H9 (cell line): ENCODE data around the gene KRTAP5-9. TPM values are rescaled to one million over a fixed set of nuclear protein-coding genes. Genes with fewer than 3 reads are reported as not detected.

Source experiments
- DNase-seq: peaks from one replicate; pipeline ENCODE4 v3.0.0-alpha.2; 2017
- H2AFZ ChIP-seq: one replicate; pipeline ENCODE4 v1.6.1; 2013; ENCODE audit warnings: mild to moderate bottlenecking, low read length, control low read depth, moderate library complexity
- H2AK5ac ChIP-seq: 2 replicates; pipeline ENCODE4 v1.6.1; 2013; ENCODE audit warnings: low read length, control low read depth, mixed read lengths; ENCODE audit not compliant: insufficient read length
- H2BK120ac ChIP-seq: one replicate; pipeline ENCODE4 v1.6.1; 2013; ENCODE audit warnings: low read depth, mild to moderate bottlenecking, low read length, control low read depth, inconsistent platforms; ENCODE audit not compliant: poor library complexity, severe bottlenecking
- H2BK12ac ChIP-seq: 2 replicates; pipeline ENCODE4 v1.6.1; 2013; ENCODE audit warnings: low read length, control low read depth, mixed read lengths, low read depth; ENCODE audit not compliant: insufficient read length
- H2BK15ac ChIP-seq: 2 replicates; pipeline ENCODE4 v1.6.1; 2013; ENCODE audit warnings: low read depth, low read length, control low read depth
- H2BK20ac ChIP-seq: one replicate; pipeline ENCODE4 v1.6.1; 2013; ENCODE audit warnings: low read depth, mild to moderate bottlenecking, low read length, control low read depth, inconsistent platforms; ENCODE audit not compliant: poor library complexity, severe bottlenecking
- H2BK5ac ChIP-seq: 2 replicates; pipeline ENCODE4 v1.6.1; 2013; ENCODE audit warnings: low read length, control low read depth, mixed read lengths; ENCODE audit not compliant: insufficient read length
- H3K14ac ChIP-seq: 2 replicates; pipeline ENCODE4 v1.6.1; 2013; ENCODE audit warnings: low read length, control low read depth; ENCODE audit not compliant: insufficient read depth
- H3K18ac ChIP-seq: 2 replicates; pipeline ENCODE4 v1.6.1; 2013; ENCODE audit warnings: low read depth, mild to moderate bottlenecking, mixed read lengths, low read length, control low read depth; ENCODE audit not compliant: insufficient read length
- H3K23ac ChIP-seq: 2 replicates; pipeline ENCODE4 v1.6.1; 2013; ENCODE audit warnings: low read length, control low read depth, mixed read lengths, low read depth; ENCODE audit not compliant: insufficient read length
- H3K23me2 ChIP-seq: 2 replicates; pipeline ENCODE4 v1.6.1; 2013; ENCODE audit warnings: low read depth, mild to moderate bottlenecking, mixed read lengths, low read length, control low read depth; ENCODE audit not compliant: insufficient read length, poor library complexity, severe bottlenecking
- H3K27ac ChIP-seq: 2 replicates; pipeline ENCODE4 v1.5.1; 2013; ENCODE audit warnings: low read length, control low read depth, mixed read lengths, low read depth; ENCODE audit not compliant: insufficient read length
- H3K27me3 ChIP-seq: 2 replicates; pipeline ENCODE4 v1.6.1; 2013; ENCODE audit warnings: low read length, control low read depth, inconsistent platforms; ENCODE audit not compliant: insufficient read depth
- H3K4ac ChIP-seq: 2 replicates; pipeline ENCODE4 v1.6.1; 2013; ENCODE audit warnings: low read depth, mild to moderate bottlenecking, control low read depth, inconsistent platforms, low read length, moderate library complexity
- H3K4me1 ChIP-seq: 2 replicates; pipeline ENCODE4 v1.6.1; 2013; ENCODE audit warnings: low read length, control low read depth, inconsistent platforms; ENCODE audit not compliant: insufficient read depth
- H3K4me2 ChIP-seq: 2 replicates; pipeline ENCODE4 v1.6.1; 2013; ENCODE audit warnings: low read length, control low read depth, mixed read lengths; ENCODE audit not compliant: insufficient read length, insufficient read depth
- H3K56ac ChIP-seq: 2 replicates; pipeline ENCODE4 v1.6.1; 2013; ENCODE audit warnings: low read depth, mild to moderate bottlenecking, mixed read lengths, low read length, control low read depth; ENCODE audit not compliant: insufficient read length
- H3K79me1 ChIP-seq: 2 replicates; pipeline ENCODE4 v1.6.1; 2013; ENCODE audit warnings: low read depth, mild to moderate bottlenecking, moderate library complexity, low read length, control low read depth, inconsistent platforms; ENCODE audit not compliant: insufficient read depth, poor library complexity, severe bottlenecking
- H3K79me2 ChIP-seq: 2 replicates; pipeline ENCODE4 v1.6.1; 2013; ENCODE audit warnings: low read length, control low read depth, inconsistent platforms; ENCODE audit not compliant: insufficient read depth
- H3K9ac ChIP-seq: 2 replicates; pipeline ENCODE4 v1.6.1; 2013; ENCODE audit warnings: low read length, control low read depth, mixed read lengths; ENCODE audit not compliant: insufficient read length; ENCODE audit errors: extremely low read depth
- H3K9me3 ChIP-seq: one replicate; pipeline ENCODE4 v1.6.1; 2013; ENCODE audit warnings: low read depth, low read length, inconsistent platforms; ENCODE audit not compliant: control insufficient read depth
- H3T11ph ChIP-seq: one replicate; pipeline ENCODE4 v1.6.1; 2013; ENCODE audit warnings: mild to moderate bottlenecking, low read length, control low read depth, inconsistent platforms
- H4K20me1 ChIP-seq: one replicate; pipeline ENCODE4 v1.6.1; 2013; ENCODE audit not compliant: control insufficient read depth, insufficient read length, insufficient read depth
- H4K5ac ChIP-seq: 2 replicates; pipeline ENCODE4 v1.6.1; 2013; ENCODE audit warnings: low read depth, mild to moderate bottlenecking, mixed read lengths, low read length, control low read depth; ENCODE audit not compliant: insufficient read length
- H4K8ac ChIP-seq: replicated peaks from 2 replicates; pipeline ENCODE4 v1.6.1; 2013; ENCODE audit warnings: low read length, control low read depth, mixed read lengths, low read depth; ENCODE audit not compliant: insufficient read length
- H4K91ac ChIP-seq: 2 replicates; pipeline ENCODE4 v1.6.1; 2013; ENCODE audit warnings: low read depth, mild to moderate bottlenecking, moderate library complexity, mixed read lengths, low read length, control low read depth; ENCODE audit not compliant: insufficient read length
- H3K27ac Mint-ChIP-seq, 3 experiments: 2 replicates in 2 of 3; 3 replicates in 1 of 3; pipeline ENCODE4 v1.8.0; 2020 to 2021; ENCODE audit warnings: mixed read lengths in 3 of 3, mild to moderate bottlenecking in 1 of 3, moderate library complexity in 1 of 3
- H3K27me3 Mint-ChIP-seq: 2 replicates; pipeline ENCODE4 v1.8.0; 2021; ENCODE audit warnings: low read depth, mild to moderate bottlenecking, moderate library complexity, mixed read lengths
- H3K36me3 Mint-ChIP-seq, 3 experiments: 2 replicates in 2 of 3; 3 replicates in 1 of 3; pipeline ENCODE4 v1.8.0; 2020 to 2021; ENCODE audit warnings: low read depth in 3 of 3, mixed read lengths in 3 of 3; ENCODE audit not compliant: insufficient read depth in 1 of 3
- H3K4me1 Mint-ChIP-seq, 2 experiments: 2 replicates each; pipeline ENCODE4 v1.8.0; 2020; ENCODE audit warnings: mixed read lengths in 2 of 2
- H3K4me3 Mint-ChIP-seq, 2 experiments: 2 replicates in 1 of 2; 3 replicates in 1 of 2; pipeline ENCODE4 v1.8.0; 2020 to 2021; ENCODE audit warnings: mild to moderate bottlenecking in 2 of 2, mixed read lengths in 2 of 2, moderate library complexity in 1 of 2
- H3K9me3 Mint-ChIP-seq, 2 experiments: 2 replicates in 1 of 2; 3 replicates in 1 of 2; pipeline ENCODE4 v1.8.0; 2020; ENCODE audit warnings: mild to moderate bottlenecking in 2 of 2, mixed read lengths in 2 of 2, moderate library complexity in 1 of 2
- CTCF ChIP-seq: fragments of 200-600 bp; sonication (generic); conservative IDR thresholded peaks from 3 replicates; pipeline ENCODE4 v1.8.0; 2021; ENCODE audit warnings: antibody characterized with exemption, mild to moderate bottlenecking
- WGBS: extraction: QIAGEN DNeasy Blood & Tissue Kit; methylation state at CpG from one replicate; pipeline ENCODE4 v1.1.7; 2013; ENCODE audit warnings: missing lambda C conversion rate, low lambda C conversion rate, mixed read lengths; ENCODE audit not compliant: insufficient read length; ENCODE audit errors: extremely low coverage; 5-methylcytosine and 5-hydroxymethylcytosine counted together
- total RNA-seq: library from RNA; stranded (reverse); gene quantifications from 2 replicates; pipeline ENCODE4 v1.2.1, GENCODE V29; 2021

The KRTAP5-9 gene
- total RNA-seq, 1 experiment from 2014 or later = not detected

DNA sequence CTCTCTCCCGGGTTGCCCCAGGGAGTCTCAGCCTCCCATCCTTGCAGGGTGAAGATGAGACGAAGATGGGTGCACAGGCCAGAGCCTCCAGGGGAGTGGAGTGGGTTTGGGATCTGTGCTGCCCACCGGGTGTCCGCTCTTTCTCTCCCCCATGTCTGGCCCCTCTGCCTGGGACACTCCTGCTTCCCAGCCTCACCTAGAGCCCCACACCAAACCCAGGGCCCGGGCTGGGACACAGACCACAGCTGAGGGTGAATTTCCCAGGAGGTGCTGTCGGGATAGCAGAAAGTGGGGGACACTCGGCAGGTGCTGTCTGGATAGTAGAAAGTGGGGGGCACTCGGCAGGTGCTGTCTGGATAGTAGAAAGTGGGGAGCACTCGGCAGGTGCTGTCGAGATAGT is 46.2 kb upstream of the KRTAP5-9 start:
- H3K9ac ChIP-seq = no peak overlapping the region
- H3K79me1 ChIP-seq = no peaks in the 10 kb centered on the region
- no peak overlapping the region for H4K91ac ChIP-seq
- no peaks in the 10 kb centered on the region for H3K23me2 ChIP-seq
- H2BK12ac ChIP-seq = no peak overlapping the region
- H3K9me3 ChIP-seq = no peaks in the 10 kb centered on the region
- no peak overlapping the region for H3K14ac ChIP-seq
- H4K20me1 ChIP-seq = no peaks in the 10 kb centered on the region
- H2BK120ac ChIP-seq = no peak overlapping the region
- no peak overlapping the region for H3T11ph ChIP-seq
- no peak overlapping the region for H3K4ac ChIP-seq
- H3K9me3 Mint-ChIP-seq = peaks cover 9% of the 10 kb centered on the region in 2 experiments; a peak in 4 of 5 replicates
- H2BK5ac ChIP-seq = no peak overlapping the region
- H3K23ac ChIP-seq = no peak overlapping the region
- peaks cover 13 to 19% of the 10 kb centered on the region in 2 experiments for H3K4me1 Mint-ChIP-seq
- H3K56ac ChIP-seq = no peak overlapping the region
- H2AFZ ChIP-seq = no peak overlapping the region
- no peak overlapping the region for H4K5ac ChIP-seq
- H3K4me2 ChIP-seq = no peak overlapping the region
- no peaks in the 10 kb centered on the region for H3K27me3 Mint-ChIP-seq
- WGBS = no CpG with 5 or more reads among the region's 10 CpGs
- no peak overlapping the region for H2BK15ac ChIP-seq
- H3K4me1 ChIP-seq = no peaks in the 10 kb centered on the region; the same call in 1 of the 2 replicates
- H3K79me2 ChIP-seq = no peaks in the 10 kb centered on the region
- H2BK20ac ChIP-seq = no peak overlapping the region
- no peak overlapping the region for H4K8ac ChIP-seq
- H3K27me3 ChIP-seq = no peaks in the 10 kb centered on the region
- peaks cover 9 to 46% (median 18%) of the 10 kb centered on the region in 3 experiments; a peak in 6 of 7 replicates for H3K36me3 Mint-ChIP-seq
- no peak overlapping the region for H3K27ac ChIP-seq
- H3K4me3 Mint-ChIP-seq = no peak overlapping the region
- no peak for DNase-seq
- H3K18ac ChIP-seq = no peak overlapping the region
- TF ChIP-seq CTCF = no peak
- H3K27ac Mint-ChIP-seq = no peak overlapping the region
- no peak overlapping the region for H2AK5ac ChIP-seq
